MM.1S (cell line): ENCODE results near the gene AHCTF1.

Experiments
- DNase-seq: peaks from one replicate; pipeline ENCODE4 v3.0.0-alpha.2; 2015
- H2AFZ ChIP-seq: fragments of 300-600 bp; sonication (generic); 2 replicates; pipeline ENCODE4 v1.6.0; 2016; ENCODE audit warnings: antibody characterized with exemption, low read length
- H3F3A ChIP-seq: fragments of 300-600 bp; sonication (generic); 2 replicates; pipeline ENCODE4 v1.6.1; 2016; ENCODE audit warnings: mild to moderate bottlenecking, antibody characterized with exemption, low read length, moderate library complexity, mixed read lengths; ENCODE audit not compliant: insufficient read depth
- H3K27ac ChIP-seq: fragments of 300-600 bp; sonication (generic); 2 replicates; pipeline ENCODE4 v1.5.1; 2016; ENCODE audit warnings: mild to moderate bottlenecking, low read length
- H3K27me3 ChIP-seq: fragments of 300-600 bp; sonication (generic); replicated peaks from 2 replicates; pipeline ENCODE4 v1.6.0; 2016; ENCODE audit warnings: low read length; ENCODE audit not compliant: insufficient read depth
- H3K36me3 ChIP-seq: fragments of 300-600 bp; sonication (generic); replicated peaks from 2 replicates; pipeline ENCODE4 v1.6.1; 2016; ENCODE audit warnings: mild to moderate bottlenecking, low read length, mixed read lengths; ENCODE audit not compliant: insufficient read depth
- H3K4me1 ChIP-seq: fragments of 300-600 bp; sonication (generic); 2 replicates; pipeline ENCODE4 v1.6.1; 2016; ENCODE audit warnings: low read length, mixed read lengths
- H3K4me2 ChIP-seq: fragments of 300-600 bp; sonication (generic); 2 replicates; pipeline ENCODE4 v1.6.0; 2016; ENCODE audit warnings: low read depth, low read length
- H3K4me3 ChIP-seq: fragments of 300-600 bp; sonication (generic); 2 replicates; pipeline ENCODE4 v1.5.1; 2016; ENCODE audit warnings: low read length, mixed read lengths
- H3K79me2 ChIP-seq: fragments of 300-600 bp; sonication (generic); 2 replicates; pipeline ENCODE4 v1.6.1; 2016; ENCODE audit warnings: mixed run types, low read length, mixed read lengths
- H3K9ac ChIP-seq: fragments of 300-600 bp; sonication (generic); 2 replicates; pipeline ENCODE4 v1.6.1; 2016; ENCODE audit warnings: low read length, mixed read lengths
- H3K9me2 ChIP-seq: fragments of 300-600 bp; sonication (generic); replicated peaks from 2 replicates; pipeline ENCODE4 v1.6.1; 2016; ENCODE audit warnings: mild to moderate bottlenecking, low read length, mixed read lengths; ENCODE audit not compliant: insufficient read depth
- H3K9me3 ChIP-seq: fragments of 300-600 bp; sonication (generic); replicated peaks from 2 replicates; pipeline ENCODE4 v1.6.1; 2016; ENCODE audit warnings: mild to moderate bottlenecking, low read length, mixed read lengths; ENCODE audit not compliant: insufficient read depth
- H4K20me1 ChIP-seq: fragments of 300-600 bp; sonication (generic); 2 replicates; pipeline ENCODE4 v1.6.1; 2016; ENCODE audit warnings: mild to moderate bottlenecking, low read length, moderate library complexity, mixed read lengths; ENCODE audit not compliant: insufficient read depth
- EZH2 ChIP-seq: fragments of 300-600 bp; sonication (generic); optimal IDR thresholded peaks from 2 replicates; pipeline ENCODE3; 2017; ENCODE audit warnings: low read depth, mild to moderate bottlenecking, antibody characterized with exemption, low read length, mixed read lengths
- EZH2phosphoT487 ChIP-seq: fragments of 300-600 bp; sonication (generic); IDR thresholded peaks from 2 replicates; pipeline ENCODE4 v1.6.1; 2018; ENCODE audit warnings: antibody characterized with exemption, low read length
- TF ChIP-seq, protein P1 (sequence below): fragments of 300-600 bp; sonication (generic); IDR thresholded peaks from 2 replicates; pipeline ENCODE4 v1.5.1; 2016; ENCODE audit warnings: antibody characterized with exemption, low read length, mixed read lengths

Gene AHCTF1

DNA sequence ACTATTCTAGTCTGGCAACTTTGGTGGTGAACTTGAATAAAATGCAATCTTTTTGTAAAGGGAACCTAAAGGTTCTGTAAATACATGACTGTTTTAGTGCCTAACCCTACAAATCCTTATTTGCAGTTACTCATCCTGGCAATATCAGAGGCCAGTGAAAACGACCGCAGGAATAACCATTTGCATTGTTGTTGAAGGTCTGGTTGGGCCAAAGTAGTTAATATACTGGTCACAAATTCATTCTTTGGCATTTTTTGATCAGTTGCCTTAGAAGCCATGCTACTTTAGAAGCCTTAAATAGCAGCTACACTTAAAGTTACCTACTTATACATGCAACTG, 93.7 kb downstream of the AHCTF1 start:
- no peak for TF ChIP-seq EZH2phosphoT487
- TF ChIP-seq, protein P1, sequence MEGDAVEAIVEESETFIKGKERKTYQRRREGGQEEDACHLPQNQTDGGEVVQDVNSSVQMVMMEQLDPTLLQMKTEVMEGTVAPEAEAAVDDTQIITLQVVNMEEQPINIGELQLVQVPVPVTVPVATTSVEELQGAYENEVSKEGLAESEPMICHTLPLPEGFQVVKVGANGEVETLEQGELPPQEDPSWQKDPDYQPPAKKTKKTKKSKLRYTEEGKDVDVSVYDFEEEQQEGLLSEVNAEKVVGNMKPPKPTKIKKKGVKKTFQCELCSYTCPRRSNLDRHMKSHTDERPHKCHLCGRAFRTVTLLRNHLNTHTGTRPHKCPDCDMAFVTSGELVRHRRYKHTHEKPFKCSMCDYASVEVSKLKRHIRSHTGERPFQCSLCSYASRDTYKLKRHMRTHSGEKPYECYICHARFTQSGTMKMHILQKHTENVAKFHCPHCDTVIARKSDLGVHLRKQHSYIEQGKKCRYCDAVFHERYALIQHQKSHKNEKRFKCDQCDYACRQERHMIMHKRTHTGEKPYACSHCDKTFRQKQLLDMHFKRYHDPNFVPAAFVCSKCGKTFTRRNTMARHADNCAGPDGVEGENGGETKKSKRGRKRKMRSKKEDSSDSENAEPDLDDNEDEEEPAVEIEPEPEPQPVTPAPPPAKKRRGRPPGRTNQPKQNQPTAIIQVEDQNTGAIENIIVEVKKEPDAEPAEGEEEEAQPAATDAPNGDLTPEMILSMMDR = no peak
- no peak for TF ChIP-seq EZH2
- no peak overlapping the region for H3K27ac ChIP-seq

DNA sequence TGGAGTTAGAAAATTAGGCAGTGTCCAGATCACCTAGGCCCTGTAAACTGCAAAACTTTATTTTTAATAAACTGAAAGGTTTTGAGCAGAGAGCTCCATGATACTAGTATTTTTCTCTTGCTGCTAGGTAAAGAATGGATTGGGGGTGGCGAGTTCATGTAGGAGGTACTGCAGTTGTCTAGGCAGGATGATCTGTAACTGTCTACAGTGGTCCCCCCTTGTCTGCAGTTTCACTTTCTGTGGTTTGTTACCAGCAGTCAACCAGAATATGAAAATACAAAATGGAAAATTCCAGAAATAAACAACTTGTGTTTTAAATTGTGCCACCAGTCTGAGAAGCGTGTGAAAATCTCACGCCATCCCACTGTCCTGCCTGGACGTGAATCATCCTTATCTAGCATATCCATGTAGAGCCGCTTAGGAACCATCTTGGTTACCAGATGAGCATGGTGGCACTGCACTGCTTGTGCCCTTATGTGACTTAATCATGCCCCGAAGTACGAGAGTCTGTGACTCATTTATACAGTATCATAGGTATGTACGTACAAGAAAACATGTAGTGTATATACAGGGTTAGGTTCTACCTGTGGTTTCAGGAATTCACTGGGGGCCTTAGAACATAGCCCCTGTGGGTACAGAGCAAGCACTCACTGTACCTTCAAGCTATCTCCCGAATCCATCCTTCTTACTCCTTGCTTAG, 94.2 kb downstream of the AHCTF1 start:
- no peaks in the 10 kb centered on the region for H3K4me1 ChIP-seq
- H3K9me2 ChIP-seq = no peaks in the 10 kb centered on the region
- no peaks in the 10 kb centered on the region for H4K20me1 ChIP-seq
- TF ChIP-seq, protein P1 = no peak
- TF ChIP-seq EZH2 (no peak), EZH2phosphoT487 (no peak)
- no peak overlapping the region for H3K4me2 ChIP-seq
- H3K4me3 ChIP-seq = no peak overlapping the region
- peaks cover 8% of the 10 kb centered on the region for H3K36me3 ChIP-seq
- H3K9me3 ChIP-seq = no peaks in the 10 kb centered on the region
- H3K79me2 ChIP-seq = no peaks in the 10 kb centered on the region
- no peak overlapping the region for H3K9ac ChIP-seq
- H2AFZ ChIP-seq = no peak overlapping the region
- no peak overlapping the region for H3K27ac ChIP-seq
- no peak for DNase-seq
- H3K27me3 ChIP-seq = no peaks in the 10 kb centered on the region
- no peaks in the 10 kb centered on the region for H3F3A ChIP-seq

More for the DNA sequence above, 93.7 kb downstream of the AHCTF1 start:
- no peaks in the 10 kb centered on the region for H4K20me1 ChIP-seq
- DNase-seq = no peak
- no peaks in the 10 kb centered on the region for H3K4me1 ChIP-seq
- no peaks in the 10 kb centered on the region for H3K9me2 ChIP-seq
- H3K4me3 ChIP-seq = no peak overlapping the region
- no peak overlapping the region for H2AFZ ChIP-seq
- H3K79me2 ChIP-seq = no peaks in the 10 kb centered on the region
- H3K36me3 ChIP-seq = peaks cover 8% of the 10 kb centered on the region
- H3K9ac ChIP-seq = no peak overlapping the region
- H3K4me2 ChIP-seq = no peak overlapping the region
- H3K27me3 ChIP-seq = no peaks in the 10 kb centered on the region
- no peaks in the 10 kb centered on the region for H3K9me3 ChIP-seq
- no peaks in the 10 kb centered on the region for H3F3A ChIP-seq

DNA sequence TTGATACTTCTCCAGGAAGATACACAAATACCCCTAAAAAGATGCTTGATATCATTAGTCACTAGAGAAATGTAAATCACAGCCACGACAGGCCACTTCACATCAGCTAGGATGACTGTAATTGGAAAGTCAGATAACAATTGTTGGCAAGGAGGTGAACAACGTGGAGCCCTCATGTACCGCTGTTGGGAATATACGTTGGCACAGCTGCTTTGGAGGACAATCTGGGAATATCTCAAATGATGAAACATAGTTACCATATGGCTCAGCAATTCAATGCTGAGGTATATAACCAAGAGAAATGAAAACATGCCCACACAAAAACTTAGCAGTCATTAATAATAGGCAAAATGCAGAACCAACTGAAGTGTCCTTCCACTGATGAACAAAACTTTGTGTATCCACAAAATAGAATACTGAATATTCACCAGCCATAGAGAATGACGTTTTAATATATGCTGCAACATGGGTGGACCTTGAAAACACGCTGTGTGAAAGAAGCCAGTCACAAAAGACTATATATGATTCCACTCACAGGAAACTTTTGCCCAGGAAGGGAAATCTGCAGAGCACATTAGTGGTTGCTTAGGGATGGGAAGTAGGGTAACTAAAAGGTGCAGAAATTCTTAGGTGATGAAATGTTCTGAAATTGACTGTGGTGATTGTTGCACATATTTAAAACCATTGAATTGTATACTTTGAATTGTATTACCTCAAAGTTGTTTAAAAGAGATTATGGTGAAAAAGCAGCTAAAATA, 95.4 kb downstream of the AHCTF1 start:
- H4K20me1 ChIP-seq = no peaks in the 10 kb centered on the region
- H3K27ac ChIP-seq = no peak overlapping the region
- peaks cover 7% of the 10 kb centered on the region for H3K36me3 ChIP-seq
- H3K9me2 ChIP-seq = no peaks in the 10 kb centered on the region
- H3K4me1 ChIP-seq = no peaks in the 10 kb centered on the region
- no peaks in the 10 kb centered on the region for H3K79me2 ChIP-seq
- H3K27me3 ChIP-seq = no peaks in the 10 kb centered on the region
- no peak for DNase-seq
- H3K4me2 ChIP-seq = no peak overlapping the region
- H3F3A ChIP-seq = no peaks in the 10 kb centered on the region
- H3K9ac ChIP-seq = no peak overlapping the region
- TF ChIP-seq EZH2 (no peak), EZH2phosphoT487 (no peak)
- TF ChIP-seq, protein P1 = no peak
- H3K9me3 ChIP-seq = no peaks in the 10 kb centered on the region
- H2AFZ ChIP-seq = no peak overlapping the region
- no peak overlapping the region for H3K4me3 ChIP-seq
